Measurements from ENCODE around the gene CFAP97D2. TPM values are rescaled to one million over a fixed set of nuclear protein-coding genes. Genes with fewer than 3 reads are reported as not detected.

The CFAP97D2 gene
- total RNA-seq, 1 donor from 2014 or later, result not detected

- Histone ChIP-seq H3K4me3 (ENCODE audit: low read depth, low read length) (no peak overlapping the region), H3K36me3 (ENCODE audit: control insufficient read depth, insufficient read depth, low read length) (peaks cover 2% of the 10 kb centered on the region), H3K27me3 (ENCODE audit: control insufficient read depth, insufficient read depth, low read length) (no peaks in the 10 kb centered on the region)
- DNase-seq (ENCODE audit: low read depth), result no peak
- TF ChIP-seq, protein P1, sequence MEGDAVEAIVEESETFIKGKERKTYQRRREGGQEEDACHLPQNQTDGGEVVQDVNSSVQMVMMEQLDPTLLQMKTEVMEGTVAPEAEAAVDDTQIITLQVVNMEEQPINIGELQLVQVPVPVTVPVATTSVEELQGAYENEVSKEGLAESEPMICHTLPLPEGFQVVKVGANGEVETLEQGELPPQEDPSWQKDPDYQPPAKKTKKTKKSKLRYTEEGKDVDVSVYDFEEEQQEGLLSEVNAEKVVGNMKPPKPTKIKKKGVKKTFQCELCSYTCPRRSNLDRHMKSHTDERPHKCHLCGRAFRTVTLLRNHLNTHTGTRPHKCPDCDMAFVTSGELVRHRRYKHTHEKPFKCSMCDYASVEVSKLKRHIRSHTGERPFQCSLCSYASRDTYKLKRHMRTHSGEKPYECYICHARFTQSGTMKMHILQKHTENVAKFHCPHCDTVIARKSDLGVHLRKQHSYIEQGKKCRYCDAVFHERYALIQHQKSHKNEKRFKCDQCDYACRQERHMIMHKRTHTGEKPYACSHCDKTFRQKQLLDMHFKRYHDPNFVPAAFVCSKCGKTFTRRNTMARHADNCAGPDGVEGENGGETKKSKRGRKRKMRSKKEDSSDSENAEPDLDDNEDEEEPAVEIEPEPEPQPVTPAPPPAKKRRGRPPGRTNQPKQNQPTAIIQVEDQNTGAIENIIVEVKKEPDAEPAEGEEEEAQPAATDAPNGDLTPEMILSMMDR (IDR thresholded peaks at IDR 0.05; ENCODE audit: insufficient read depth, low read length, poor library complexity, severe bottlenecking), result no peak
Measured at GRCh38 chr13:114264886-114265611, 86.0 kb downstream of the CFAP97D2 start.

GRCh38 chr13:114266241-114266640 lies 87.2 kb downstream of the CFAP97D2 start:
- TF ChIP-seq, protein P1 (IDR thresholded peaks at IDR 0.05; ENCODE audit: insufficient read depth, low read length, poor library complexity, severe bottlenecking), result no peak
- Histone ChIP-seq H3K36me3 (ENCODE audit: control insufficient read depth, insufficient read depth, low read length) (peaks cover 2% of the 10 kb centered on the region), H3K27me3 (ENCODE audit: control insufficient read depth, insufficient read depth, low read length) (no peaks in the 10 kb centered on the region), H3K4me3 (ENCODE audit: low read depth, low read length) (no peak overlapping the region)
- DNase-seq (ENCODE audit: low read depth), result no peak

DNA sequence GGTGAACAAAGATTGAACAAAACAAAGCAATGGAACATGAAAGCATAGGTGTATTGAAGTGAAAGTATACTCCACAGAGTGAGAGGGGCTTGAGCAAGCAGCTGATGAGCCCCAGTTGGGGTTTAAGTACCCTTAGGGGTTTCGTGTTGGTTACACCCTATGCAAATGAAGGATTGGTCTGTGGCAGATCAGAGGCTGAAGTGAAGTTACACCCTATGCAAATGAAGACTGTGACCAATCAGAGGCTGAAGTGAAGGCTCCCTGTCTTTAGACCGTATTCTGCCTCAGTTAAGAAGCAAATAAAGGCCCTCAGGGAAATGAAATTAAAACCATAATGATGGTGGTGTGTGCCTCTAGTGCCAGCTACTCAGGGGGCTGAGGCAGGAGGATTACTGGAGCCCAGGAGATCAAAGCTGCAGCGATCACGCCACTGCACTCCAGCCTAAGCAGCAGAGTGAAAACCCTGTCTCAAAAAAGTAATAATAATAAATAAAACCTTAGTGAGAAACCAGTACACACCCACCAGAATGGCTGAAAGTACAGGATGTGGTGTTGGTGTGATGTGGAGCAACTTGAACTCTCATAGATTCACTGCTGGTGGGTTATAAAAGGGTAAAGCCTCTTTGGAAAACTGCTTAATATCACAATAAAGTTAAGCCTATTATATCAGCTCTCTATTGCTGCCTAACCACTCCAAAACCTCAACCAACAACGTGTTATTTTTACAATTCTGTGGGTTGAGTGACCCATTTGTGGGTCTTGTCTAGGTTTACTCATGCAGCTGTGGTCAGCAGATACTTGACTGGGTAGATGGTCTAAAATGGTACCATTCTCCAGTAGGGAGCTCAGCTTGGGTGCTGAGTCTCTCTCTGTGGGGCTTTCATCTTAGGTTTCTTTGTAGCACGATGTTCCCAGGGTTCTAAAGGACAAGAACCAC lies 89.6 kb downstream of the CFAP97D2 start:
- H3K36me3 ChIP-seq (ENCODE audit: control insufficient read depth, insufficient read depth, low read length), result peaks cover 1% of the 10 kb centered on the region

GRCh38 chr13:114269281-114269770 lies 90.3 kb downstream of the CFAP97D2 start:
- H3K4me3 ChIP-seq (ENCODE audit: low read depth, low read length), result no peak overlapping the region
- no peak for DNase-seq (ENCODE audit: low read depth)
- no peaks in the 10 kb centered on the region for H3K27me3 ChIP-seq (ENCODE audit: control insufficient read depth, insufficient read depth, low read length)
- H3K36me3 ChIP-seq (ENCODE audit: control insufficient read depth, insufficient read depth, low read length), result peaks cover 1% of the 10 kb centered on the region
- TF ChIP-seq, protein P1 (IDR thresholded peaks at IDR 0.05; ENCODE audit: insufficient read depth, low read length, poor library complexity, severe bottlenecking), result no peak

More for the DNA sequence above, 89.6 kb downstream of the CFAP97D2 start:
- Histone ChIP-seq H3K4me3 (ENCODE audit: low read depth, low read length) (no peak overlapping the region), H3K27me3 (ENCODE audit: control insufficient read depth, insufficient read depth, low read length) (no peaks in the 10 kb centered on the region)
- no peak for DNase-seq (ENCODE audit: low read depth)
- TF ChIP-seq, protein P1 (IDR thresholded peaks at IDR 0.05; ENCODE audit: insufficient read depth, low read length, poor library complexity, severe bottlenecking), result no peak

Other genes starting within 250 kb of the CFAP97D2 start
- 0.04 TPM in 1 of 2 replicates, not detected in the other for gene C13orf46, start 205.2 kb upstream of the CFAP97D2 start, total RNA-seq
- 25.4 and 27.0 TPM in 2 replicates for gene RASA3, start 46.6 kb upstream of the CFAP97D2 start, total RNA-seq
- 50.4 and 51.8 TPM in 2 replicates for gene CDC16, start 55.6 kb downstream of the CFAP97D2 start, total RNA-seq
- gene UPF3A, start 102.3 kb downstream of the CFAP97D2 start, total RNA-seq, result 22.5 and 30.7 TPM in 2 replicates
- 24.0 and 35.7 TPM in 2 replicates for gene CHAMP1, start 135.2 kb downstream of the CFAP97D2 start, total RNA-seq